Right lobe of liver (tissue), 6 donors: Measurements from ENCODE around the gene SUSD1. TPM values are rescaled to one million over a fixed set of nuclear protein-coding genes. Genes with fewer than 3 reads are reported as not detected.

Experiments
- ATAC-seq, 4 donors: fragments of 200-7000 bp; cut with Tn5 transposase; one replicate each; pipeline ENCODE4 v1.9.1; 2020; ENCODE audit warnings: mild to moderate bottlenecking in 4 of 4, moderate library complexity in 4 of 4
- DNase-seq, 3 donors: peaks; one replicate each; pipeline ENCODE4 v3.0.0-alpha.2; 2020
- H3K27ac ChIP-seq, 3 donors: fragments of 200-600 bp; one replicate each; pipeline ENCODE4 v1.8.0; 2022
- H3K27me3 ChIP-seq, 2 donors: fragments of 200-600 bp; one replicate each; pipeline ENCODE4 v1.8.0; 2022
- H3K36me3 ChIP-seq, 4 donors: fragments of 200-600 bp; sonication (generic) in 1 of 4; one replicate each; pipeline versions ENCODE4 v1.5.1 to v1.8.0; 2017 to 2022; ENCODE audit warnings: control low read depth in 1 of 4
- H3K4me1 ChIP-seq, 4 donors: fragments of 200-600 bp; sonication (generic) in 1 of 4; one replicate each; pipeline versions ENCODE4 v1.5.1 to v1.8.0; 2017 to 2022; ENCODE audit warnings: control low read depth in 1 of 4
- H3K4me3 ChIP-seq, 3 donors: fragments of 200-600 bp; one replicate each; pipeline ENCODE4 v1.8.0; 2022
- H3K9me3 ChIP-seq, 4 donors: fragments of 200-600 bp; sonication (generic) in 1 of 4; one replicate each; pipeline versions ENCODE4 v1.5.1 to v1.8.0; 2017 to 2022; ENCODE audit warnings: control low read depth in 1 of 4
- POLR2A ChIP-seq: fragments of 450-650 bp; IDR thresholded peaks from one replicate; pipeline ENCODE4 v1.6.1; 2017; ENCODE audit warnings: antibody characterized with exemption, mild to moderate bottlenecking
- WGBS: methylation state at CpG from one replicate; pipeline ENCODE4 v1.1.6; 2018; ENCODE audit warnings: low coverage, low lambda C conversion rate; ENCODE audit not compliant: insufficient coverage; ENCODE audit errors: missing lambda C conversion rate; 5-methylcytosine and 5-hydroxymethylcytosine counted together
- intact Hi-C, 2 donors: fragments of 100-400 bp; cut with DNase I; formaldehyde crosslinking; loops; one replicate each; pipeline versions ENCODE4 v1.11.2 to v1.14.1; 2022
- total RNA-seq, 6 experiments: library from RNA; depleted of rRNA in 2 of 6; stranded (reverse); fragments of >200 nt in 2 of 6; fragmentation: NEBNext Ultra II Directional in 3 of 6; extraction: Animal tissue kit (Norgen Biotek cat#: 25700) in 3 of 6; gene quantifications; one replicate each; pipeline versions ENCODE4 v1.1.0 to v1.2.4, GENCODE V29; 2016 to 2023
- TF ChIP-seq, protein P1 (sequence below), 4 donors: fragments of 200-600 bp in 3 of 4; fragments of 450-650 bp in 1 of 4; IDR thresholded peaks; one replicate each; pipeline versions ENCODE4 v1.5.1 to v1.8.0; 2016 to 2022; ENCODE audit warnings: antibody characterized with exemption in 4 of 4, mild to moderate bottlenecking in 2 of 4
- donor health status: DM: no; HTN: yes; CAD: no.
- donor health status: DM: no; HTN: no; CAD: no.
- donor health status: DM: no; HTN: no; CAD: no.
- donor health status: DM: no; HTN: yes; CAD: no.
- donor health status: DM: no; HTN: yes; CAD: no.

Gene SUSD1
- total RNA-seq, 6 experiments from 2014 or later = 2.7 to 7.2 (median 3.9) TPM

DNA sequence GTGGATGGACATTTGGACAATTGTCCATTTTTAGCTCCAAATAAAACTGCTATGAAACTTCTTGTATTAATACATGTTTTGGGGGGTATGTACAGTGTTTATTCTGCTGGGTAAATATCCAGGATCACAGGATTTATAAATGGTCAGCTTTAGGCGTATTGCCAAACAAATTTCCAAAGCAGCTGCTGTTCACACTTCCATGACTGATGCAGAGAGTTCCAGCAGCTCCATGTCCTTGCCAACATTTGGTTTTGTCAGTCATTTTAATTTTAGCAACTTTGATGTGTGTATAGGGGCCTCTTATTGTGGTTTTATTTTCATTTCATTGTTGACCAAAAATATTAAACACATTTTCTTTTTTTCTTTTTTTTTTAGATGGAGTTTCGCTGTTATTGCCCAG is 9.8 kb upstream of the SUSD1 start:
- no peak for ATAC-seq

DNA sequence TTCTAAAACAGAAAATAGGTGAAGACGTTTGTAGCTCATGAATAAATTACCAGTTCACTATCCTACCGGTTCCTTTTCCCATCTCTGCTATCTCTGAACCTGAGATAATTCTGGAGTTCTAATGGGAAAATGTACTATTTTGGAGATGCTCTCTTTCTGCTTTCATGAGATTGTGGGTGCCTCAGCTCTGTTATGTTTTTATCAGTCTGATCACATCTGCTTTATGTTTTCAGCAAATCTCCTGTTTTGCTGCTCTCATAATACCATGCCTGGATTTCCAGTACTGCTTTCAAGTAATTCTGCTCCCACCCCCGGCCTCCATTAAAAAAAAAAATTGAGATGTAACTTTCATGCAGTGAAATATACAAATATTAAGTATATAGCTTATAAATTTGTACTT is 9.1 kb upstream of the SUSD1 start:
- no peak for DNase-seq
- no peak for ATAC-seq
- no peak overlapping the region for H3K4me3 ChIP-seq
- no peaks in the 10 kb centered on the region for H3K36me3 ChIP-seq
- no peak for TF ChIP-seq POLR2A
- TF ChIP-seq, protein P1, sequence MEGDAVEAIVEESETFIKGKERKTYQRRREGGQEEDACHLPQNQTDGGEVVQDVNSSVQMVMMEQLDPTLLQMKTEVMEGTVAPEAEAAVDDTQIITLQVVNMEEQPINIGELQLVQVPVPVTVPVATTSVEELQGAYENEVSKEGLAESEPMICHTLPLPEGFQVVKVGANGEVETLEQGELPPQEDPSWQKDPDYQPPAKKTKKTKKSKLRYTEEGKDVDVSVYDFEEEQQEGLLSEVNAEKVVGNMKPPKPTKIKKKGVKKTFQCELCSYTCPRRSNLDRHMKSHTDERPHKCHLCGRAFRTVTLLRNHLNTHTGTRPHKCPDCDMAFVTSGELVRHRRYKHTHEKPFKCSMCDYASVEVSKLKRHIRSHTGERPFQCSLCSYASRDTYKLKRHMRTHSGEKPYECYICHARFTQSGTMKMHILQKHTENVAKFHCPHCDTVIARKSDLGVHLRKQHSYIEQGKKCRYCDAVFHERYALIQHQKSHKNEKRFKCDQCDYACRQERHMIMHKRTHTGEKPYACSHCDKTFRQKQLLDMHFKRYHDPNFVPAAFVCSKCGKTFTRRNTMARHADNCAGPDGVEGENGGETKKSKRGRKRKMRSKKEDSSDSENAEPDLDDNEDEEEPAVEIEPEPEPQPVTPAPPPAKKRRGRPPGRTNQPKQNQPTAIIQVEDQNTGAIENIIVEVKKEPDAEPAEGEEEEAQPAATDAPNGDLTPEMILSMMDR (IDR thresholded peaks at IDR 0.05) = no peak
- H3K27me3 ChIP-seq = no peaks in the 10 kb centered on the region
- intact Hi-C loops = no loop called here
- 64% methylated on average over 3 of the region's 3 CpGs for WGBS
- H3K9me3 ChIP-seq = no peaks in the 10 kb centered on the region
- H3K4me1 ChIP-seq = no peaks in the 10 kb centered on the region
- no peak overlapping the region for H3K27ac ChIP-seq

More for the DNA sequence above, 9.8 kb upstream of the SUSD1 start:
- Histone ChIP-seq H3K36me3 (no peaks in the 10 kb centered on the region), H3K27ac (no peak overlapping the region), H3K4me3 (no peak overlapping the region), H3K4me1 (no peaks in the 10 kb centered on the region), H3K27me3 (no peaks in the 10 kb centered on the region), H3K9me3 (no peaks in the 10 kb centered on the region)
- TF ChIP-seq POLR2A = no peak
- TF ChIP-seq, protein P1 (IDR thresholded peaks at IDR 0.05) = no peak
- 90% methylated on average over 2 of the region's 2 CpGs for WGBS
- no peak for DNase-seq
- intact Hi-C loops = no loop called here

DNA sequence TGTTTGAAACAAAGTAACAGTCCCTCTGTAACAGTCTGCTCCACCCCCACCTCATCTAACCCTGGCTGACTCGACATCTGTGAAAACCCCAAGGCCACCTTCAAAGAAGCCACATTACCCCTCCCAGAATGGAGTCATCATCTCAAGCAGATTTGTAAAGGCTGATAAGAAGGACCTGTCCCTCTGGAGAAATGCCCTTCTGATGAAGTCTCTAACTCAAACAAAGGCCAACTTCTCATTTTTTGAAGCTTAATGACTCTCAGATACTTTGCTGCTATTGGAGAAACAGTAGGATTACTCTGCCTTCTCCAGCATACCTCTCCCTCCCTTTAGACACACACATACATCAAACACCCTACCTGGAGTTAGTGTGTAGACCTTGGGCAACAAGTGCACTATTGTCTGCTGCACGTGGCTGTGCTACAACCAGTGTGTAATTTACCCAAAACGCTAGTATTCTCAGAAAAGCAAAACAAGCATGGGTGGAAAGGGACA is 5.3 kb upstream of the SUSD1 start:
- ATAC-seq (no peak), DNase-seq (no peak)
- H3K36me3 ChIP-seq = no peaks in the 10 kb centered on the region

DNA sequence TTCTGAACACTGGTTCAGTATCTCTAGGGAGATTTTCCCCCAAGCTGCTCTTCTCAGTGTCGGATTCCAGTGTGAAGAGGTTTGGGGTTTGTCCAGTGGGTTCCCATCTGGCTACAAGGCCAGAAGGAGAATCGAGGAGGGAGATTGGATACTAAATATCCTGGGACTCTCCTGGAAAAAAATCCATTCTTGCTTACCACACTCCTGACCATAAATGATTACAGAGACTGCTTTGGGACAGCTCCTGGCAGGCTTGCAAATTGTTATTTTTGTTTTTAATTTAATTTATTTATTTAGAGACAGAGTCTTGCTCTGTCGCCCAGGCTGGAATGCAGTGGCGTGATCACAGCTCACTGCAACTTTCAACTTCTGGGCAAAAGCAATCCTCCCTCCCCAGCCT is 4.7 kb upstream of the SUSD1 start:
- Histone ChIP-seq H3K9me3 (no peaks in the 10 kb centered on the region), H3K27ac (no peak overlapping the region), H3K27me3 (no peaks in the 10 kb centered on the region), H3K4me3 (no peak overlapping the region), H3K36me3 (no peaks in the 10 kb centered on the region), H3K4me1 (no peaks in the 10 kb centered on the region)
- intact Hi-C loops = no loop called here
- WGBS = 65% methylated on average over 4 of the region's 4 CpGs
- DNase-seq = no peak
- TF ChIP-seq, protein P1 (IDR thresholded peaks at IDR 0.05) = no peak
- TF ChIP-seq POLR2A = no peak
- no peak for ATAC-seq

More for the DNA sequence above, 5.3 kb upstream of the SUSD1 start:
- H3K4me3 ChIP-seq = no peak overlapping the region
- H3K9me3 ChIP-seq = no peaks in the 10 kb centered on the region
- WGBS = 34% methylated on average over 3 of the region's 3 CpGs
- no peaks in the 10 kb centered on the region for H3K4me1 ChIP-seq
- no peak overlapping the region for H3K27ac ChIP-seq
- H3K27me3 ChIP-seq = no peaks in the 10 kb centered on the region
- no peak for TF ChIP-seq POLR2A
- TF ChIP-seq, protein P1 (IDR thresholded peaks at IDR 0.05) = no peak
- intact Hi-C loops = no loop called here

DNA sequence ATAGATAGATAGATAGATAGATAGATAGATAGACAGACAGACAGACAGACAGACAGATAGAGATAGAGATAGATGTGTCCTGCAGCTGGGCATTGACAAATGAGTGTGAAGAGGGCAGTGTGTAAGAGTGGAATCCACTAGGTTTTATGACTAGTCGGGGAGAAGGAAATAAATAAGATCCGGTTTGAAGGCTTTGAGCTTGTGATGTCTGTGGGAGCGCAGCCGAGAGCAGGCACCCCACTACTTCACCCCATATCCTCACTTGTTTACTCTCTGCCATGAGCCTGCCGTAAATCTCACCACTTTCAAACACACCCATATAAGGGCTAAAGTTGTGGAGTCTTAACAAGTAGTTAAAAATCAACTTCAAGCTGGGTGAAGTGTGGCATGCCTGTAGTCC is 1.4 kb upstream of the SUSD1 start:
- Histone ChIP-seq H3K9me3 (no peaks in the 10 kb centered on the region), H3K27me3 (no peaks in the 10 kb centered on the region), H3K36me3 (no peaks in the 10 kb centered on the region), H3K27ac (no peak overlapping the region), H3K4me3 (no peak overlapping the region), H3K4me1 (peaks cover 0 to 7% (median 0%) of the 10 kb centered on the region in 4 donors)
- ATAC-seq (no peak), DNase-seq (no peak)
- WGBS = 67% methylated on average over 4 of the region's 5 CpGs
- intact Hi-C loops = no loop called here
- TF ChIP-seq, protein P1 (IDR thresholded peaks at IDR 0.05) = no peak
- TF ChIP-seq POLR2A = no peak
